Activated naive CD4-positive, alpha-beta T cell treated with anti-CD3 and anti-CD28 coated beads, Interleukin-2, amount 50 U/mL, for 24 hours (primary cell): ENCODE measurements around the gene CBX7.
A peak's percentile ranks its signal among the peaks of the same experiment; 100 is the strongest.
"Not testable (repeated sequence)": the region's sequence is repeated elsewhere in the genome, so short reads cannot be mapped to it uniquely, and the experiment has no call there.

Experiments used
- H3K27ac Mint-ChIP-seq: one replicate; pipeline ENCODE4 v1.8.0; 2021; ENCODE audit warnings: mild to moderate bottlenecking, mixed read lengths
- H3K27me3 Mint-ChIP-seq: one replicate; pipeline ENCODE4 v1.8.0; 2021; ENCODE audit warnings: mixed read lengths
- H3K36me3 Mint-ChIP-seq: one replicate; pipeline ENCODE4 v1.8.0; 2021; ENCODE audit warnings: mixed read lengths
- H3K4me1 Mint-ChIP-seq: one replicate; pipeline ENCODE4 v1.8.0; 2021; ENCODE audit warnings: mixed read lengths
- H3K4me3 Mint-ChIP-seq: one replicate; pipeline ENCODE4 v1.8.0; 2021; ENCODE audit warnings: mild to moderate bottlenecking, mixed read lengths
- H3K9me3 Mint-ChIP-seq: one replicate; pipeline ENCODE4 v1.8.0; 2021; ENCODE audit warnings: mixed read lengths

The CBX7 gene

DNA sequence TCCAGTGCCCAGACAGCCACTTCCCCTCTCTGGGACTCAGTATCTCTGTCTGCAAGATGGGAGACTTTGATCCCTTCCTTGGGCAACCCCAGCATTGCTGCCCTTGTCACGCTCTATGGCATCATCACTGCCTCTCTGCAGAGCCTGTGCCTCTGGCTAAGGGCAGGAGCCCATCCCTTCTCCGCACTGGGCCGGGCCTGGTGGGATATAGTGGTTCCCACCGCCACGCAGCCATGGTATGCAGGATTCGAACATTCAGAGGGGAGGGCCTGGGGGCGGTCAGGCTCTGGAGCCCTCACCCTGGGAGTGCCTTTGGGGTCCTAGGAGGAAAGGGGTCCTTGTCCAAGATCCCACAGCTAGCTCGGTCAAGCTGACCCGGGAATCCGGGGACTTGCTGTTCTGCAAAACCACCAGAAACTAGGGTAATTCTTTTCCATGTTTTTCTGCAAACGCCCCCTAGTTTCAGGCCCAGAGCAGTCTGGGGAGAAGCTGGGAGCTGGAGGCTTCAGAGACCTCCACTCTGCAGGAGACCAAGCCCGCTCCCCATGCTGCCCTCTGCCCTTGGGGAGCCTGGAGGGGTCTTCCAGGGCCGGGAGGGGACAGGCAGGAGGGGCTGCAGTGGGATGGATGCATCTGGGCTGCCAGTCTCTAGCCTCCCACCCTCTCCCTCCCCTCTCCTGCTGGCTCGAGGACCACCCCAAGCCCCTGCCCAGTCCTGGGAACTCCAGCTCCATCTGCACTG, 24.4 kb upstream of the CBX7 start:
- Mint-ChIP-seq H3K27me3 (no peaks in the 10 kb centered on the region), H3K9me3 (no peaks in the 10 kb centered on the region), H3K27ac (no peak overlapping the region), H3K36me3 (no peaks in the 10 kb centered on the region), H3K4me1 (peaks cover 42% of the 10 kb centered on the region), H3K4me3 (no peak overlapping the region)

DNA sequence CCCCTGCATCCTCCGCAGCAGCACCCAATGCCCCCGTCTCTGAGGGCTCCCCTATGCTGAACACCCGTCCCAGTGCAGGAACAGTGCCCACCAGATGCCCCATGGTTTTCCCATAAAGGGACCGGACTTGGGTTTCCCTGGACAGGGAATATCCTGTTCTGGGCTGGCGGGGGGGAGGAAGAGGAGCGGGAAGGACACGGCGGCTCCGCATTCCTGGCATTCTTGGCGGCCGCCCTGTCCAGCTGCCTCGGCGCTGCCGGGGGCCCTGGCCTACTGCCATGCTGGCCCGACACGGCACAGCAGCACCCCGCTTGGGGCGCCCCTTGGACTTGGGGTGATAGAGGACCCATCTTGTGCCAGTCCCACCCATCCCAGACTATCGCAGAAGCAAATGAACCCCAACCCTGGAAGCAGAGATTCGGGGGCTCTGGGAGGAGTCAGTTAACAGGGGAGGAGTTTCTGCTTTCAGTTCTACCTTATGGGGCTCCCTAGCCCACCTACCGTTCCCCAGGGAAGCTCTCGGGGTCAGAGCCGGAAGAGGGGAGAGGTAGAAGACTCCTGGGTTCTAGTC, 23.7 kb upstream of the CBX7 start:
- Mint-ChIP-seq H3K36me3 (no peaks in the 10 kb centered on the region), H3K27ac (no peak overlapping the region), H3K4me1 (peaks cover 49% of the 10 kb centered on the region), H3K4me3 (no peak overlapping the region), H3K27me3 (no peaks in the 10 kb centered on the region), H3K9me3 (no peaks in the 10 kb centered on the region)

DNA sequence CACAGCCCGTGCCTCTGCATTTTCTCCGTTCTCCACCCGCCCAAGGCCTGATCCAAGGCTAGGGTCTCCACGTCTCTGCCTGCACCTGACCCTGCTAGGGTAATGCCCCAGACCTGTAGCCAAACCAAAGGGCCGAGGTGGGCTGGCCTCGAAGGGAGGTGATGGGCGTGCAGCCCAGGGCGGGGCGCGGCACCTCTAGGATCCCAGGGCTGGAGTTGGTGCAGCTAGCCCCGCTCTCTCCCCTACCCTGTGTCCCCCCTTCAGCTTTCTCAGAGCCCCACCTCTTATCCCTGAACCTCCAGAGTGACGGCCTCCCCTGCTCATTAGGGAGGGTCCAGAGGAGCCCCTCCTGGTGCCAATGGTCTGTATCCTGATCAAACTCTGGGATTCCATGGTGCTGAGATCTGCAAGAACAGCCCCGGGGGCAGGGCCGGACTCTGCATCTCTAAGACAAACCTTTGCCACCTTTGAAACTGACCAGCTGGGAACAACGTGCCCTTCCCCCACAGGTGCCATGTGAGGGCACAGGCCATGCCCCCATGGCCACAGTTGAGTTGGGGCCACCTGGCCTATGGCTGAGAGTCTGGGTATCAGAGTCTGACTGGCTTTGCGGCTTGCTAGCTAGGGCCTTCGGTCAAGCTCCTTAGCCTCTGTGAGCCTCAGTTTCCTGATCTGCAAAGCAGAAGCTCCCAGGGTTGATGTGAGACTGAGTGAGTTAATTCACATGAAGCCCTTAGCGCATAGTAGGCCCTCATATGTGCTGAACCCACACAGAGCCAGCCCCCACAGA, 23.1 kb upstream of the CBX7 start:
- peaks cover 56% of the 10 kb centered on the region for H3K4me1 Mint-ChIP-seq
- H3K27ac Mint-ChIP-seq = no peak overlapping the region
- H3K27me3 Mint-ChIP-seq = no peaks in the 10 kb centered on the region
- no peaks in the 10 kb centered on the region for H3K9me3 Mint-ChIP-seq
- no peaks in the 10 kb centered on the region for H3K36me3 Mint-ChIP-seq
- no peak overlapping the region for H3K4me3 Mint-ChIP-seq

DNA sequence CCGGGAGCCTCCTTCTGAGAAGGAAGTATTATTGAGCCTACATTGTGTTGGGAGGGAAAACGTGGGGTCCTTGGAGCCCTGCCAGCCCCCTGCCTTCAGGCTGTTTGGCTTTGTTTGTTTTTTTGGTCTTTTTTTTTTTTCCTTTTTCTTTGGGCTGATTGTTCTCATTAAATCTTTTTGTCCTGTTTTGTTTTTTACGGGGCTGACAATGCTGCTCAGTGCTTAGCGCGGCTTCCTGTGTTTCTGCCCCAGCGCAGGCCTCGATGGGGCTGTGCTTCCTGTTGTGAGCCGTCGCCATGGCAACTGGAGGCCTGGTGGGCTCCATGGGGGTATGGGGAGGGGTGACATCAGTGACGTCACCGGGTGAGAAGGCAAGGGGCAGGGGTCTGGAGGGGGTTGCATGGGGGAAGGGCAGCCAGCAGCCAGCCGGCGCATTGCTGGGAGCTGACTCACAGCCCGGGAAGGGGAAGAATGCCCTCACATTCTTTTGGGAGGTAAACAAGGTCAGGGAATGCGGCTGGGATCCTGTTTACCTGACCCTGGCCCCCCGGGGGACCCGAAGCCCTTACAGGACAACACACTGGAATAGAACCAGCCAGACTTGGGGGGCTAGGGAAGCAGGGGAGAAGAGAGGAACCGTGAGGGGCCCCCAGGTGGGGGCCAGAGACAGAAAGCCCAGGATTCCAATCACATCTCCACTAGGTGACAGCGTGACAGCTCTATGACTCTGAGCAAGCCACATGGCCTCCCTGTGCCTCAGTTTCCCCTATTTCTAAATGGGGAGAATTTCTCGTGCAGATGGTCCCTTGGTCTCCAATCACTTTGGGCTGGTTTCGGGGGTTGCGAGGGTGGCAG, 22.2 kb upstream of the CBX7 start:
- H3K4me3 Mint-ChIP-seq = peak overlapping the region; percentile 70
- no peaks in the 10 kb centered on the region for H3K27me3 Mint-ChIP-seq
- peak overlapping the region; percentile 68 for H3K27ac Mint-ChIP-seq
- peaks cover 57% of the 10 kb centered on the region for H3K4me1 Mint-ChIP-seq
- H3K9me3 Mint-ChIP-seq = no peaks in the 10 kb centered on the region
- no peaks in the 10 kb centered on the region for H3K36me3 Mint-ChIP-seq

DNA sequence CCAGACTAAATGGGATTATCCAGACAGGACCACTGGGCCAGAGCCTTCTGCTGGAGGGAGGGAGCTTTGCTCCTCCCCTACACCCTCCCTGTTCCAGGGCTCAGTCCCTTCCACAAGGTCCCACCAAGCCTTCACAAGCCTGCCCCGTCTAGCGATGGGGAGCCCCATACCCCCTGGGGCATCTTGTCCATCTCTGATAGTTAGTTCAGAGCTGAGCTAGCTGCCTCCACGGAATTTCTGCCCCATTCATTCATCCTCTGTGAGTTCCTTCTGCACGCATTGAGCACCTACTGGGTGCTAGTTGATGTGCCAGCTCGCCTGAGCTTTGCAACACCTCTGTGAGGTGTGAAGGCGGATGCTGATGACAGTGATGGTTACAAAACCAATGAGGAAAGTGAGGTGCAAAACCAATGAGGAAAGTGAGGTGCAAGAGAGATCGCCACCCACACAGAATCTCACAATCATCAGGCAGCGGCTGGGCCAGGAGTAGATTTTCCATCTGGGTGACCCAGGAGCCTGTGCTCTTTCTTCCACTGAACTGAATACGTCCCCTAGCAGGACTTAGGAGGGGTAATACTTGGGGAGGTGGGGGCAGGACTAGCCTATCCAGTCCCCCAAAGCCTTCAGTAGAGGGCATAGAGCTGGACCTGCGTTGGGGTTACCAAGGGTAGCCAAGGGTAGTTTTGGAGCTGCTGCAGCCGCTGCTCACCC, 21.5 kb upstream of the CBX7 start:
- H3K27ac Mint-ChIP-seq = peak overlapping the region; percentile 71
- H3K4me3 Mint-ChIP-seq = peak overlapping the region; percentile 70
- H3K36me3 Mint-ChIP-seq = no peaks in the 10 kb centered on the region
- peaks cover 57% of the 10 kb centered on the region for H3K4me1 Mint-ChIP-seq
- no peaks in the 10 kb centered on the region for H3K27me3 Mint-ChIP-seq
- H3K9me3 Mint-ChIP-seq = no peaks in the 10 kb centered on the region

DNA sequence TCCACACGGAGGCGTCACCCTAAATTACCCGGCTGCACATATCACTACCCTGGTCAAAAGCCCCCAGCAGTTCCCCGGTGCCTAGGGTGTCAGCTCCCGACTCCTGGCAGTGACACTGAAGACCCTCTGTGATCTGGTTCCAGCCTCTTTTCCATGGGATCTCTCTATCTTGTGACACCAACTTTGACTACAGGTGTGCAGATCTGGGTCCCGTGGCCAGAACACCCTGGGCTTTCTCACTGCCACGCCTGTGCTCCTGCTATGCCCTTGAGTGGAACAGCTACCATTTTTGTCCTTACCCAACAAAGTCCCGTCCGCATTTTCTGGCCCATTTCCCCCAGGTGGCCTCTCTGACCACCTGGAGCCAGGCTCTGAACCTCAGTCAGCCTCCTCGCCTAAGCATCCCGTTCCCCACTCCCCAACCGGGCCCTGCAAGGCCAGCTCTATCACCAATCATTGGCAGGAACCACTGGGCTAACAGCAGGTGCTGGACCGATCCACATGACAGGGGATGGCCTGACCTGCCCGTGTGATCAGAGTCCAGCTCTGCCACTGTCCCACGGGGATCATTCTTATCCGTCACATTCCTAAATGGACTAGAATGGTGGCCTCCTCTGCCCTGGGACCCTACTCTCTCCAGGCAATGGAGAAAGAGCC, 20.7 kb upstream of the CBX7 start:
- Mint-ChIP-seq H3K27me3 (no peaks in the 10 kb centered on the region), H3K27ac (peak overlapping the region; percentile 74), H3K36me3 (no peaks in the 10 kb centered on the region), H3K4me3 (peak overlapping the region; percentile 61), H3K9me3 (no peaks in the 10 kb centered on the region), H3K4me1 (peaks cover 55% of the 10 kb centered on the region)

DNA sequence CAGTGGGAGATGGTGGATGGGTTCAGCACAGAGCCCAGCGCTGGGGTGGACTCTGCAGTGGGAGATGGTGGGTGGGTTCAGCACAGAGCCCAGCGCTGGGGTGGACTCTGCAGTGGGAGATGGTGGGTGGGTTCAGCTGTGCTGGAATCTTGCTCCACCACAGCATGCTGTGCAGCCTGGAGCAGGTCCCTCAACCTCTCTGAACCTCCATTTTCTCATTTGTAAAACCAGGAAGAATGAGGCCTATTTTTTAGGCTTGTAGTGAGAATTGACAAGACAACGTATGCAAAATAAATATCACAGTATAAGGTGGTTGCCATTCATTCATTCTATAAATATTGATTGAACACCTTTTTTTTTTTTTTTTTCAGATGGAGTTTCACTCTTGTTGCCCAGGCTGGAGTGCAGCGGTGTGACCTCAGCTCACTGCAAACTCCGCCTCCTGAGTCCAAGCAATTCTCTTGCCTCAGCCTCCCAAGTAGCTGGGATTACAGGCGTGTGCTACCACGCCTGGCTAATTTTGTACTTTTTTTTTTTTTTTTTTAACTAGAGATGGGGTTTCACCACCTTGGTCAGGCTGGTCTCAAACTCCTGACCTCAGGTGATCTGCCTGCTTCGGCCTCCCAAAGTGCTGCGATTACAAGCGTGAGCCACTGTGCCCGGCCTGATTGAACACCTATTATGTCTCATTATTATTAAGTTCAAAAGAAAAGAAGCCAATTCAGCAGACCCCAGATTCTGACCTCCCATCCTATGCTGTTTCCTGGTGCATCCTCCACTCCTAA, 20.0 kb upstream of the CBX7 start:
- not testable (repeated sequence) for H3K27me3 Mint-ChIP-seq, H3K36me3 Mint-ChIP-seq, H3K9me3 Mint-ChIP-seq
- H3K27ac Mint-ChIP-seq = peak overlapping the region; percentile 74
- peaks cover 49% of the 10 kb centered on the region for H3K4me1 Mint-ChIP-seq
- peak overlapping the region; percentile 19 for H3K4me3 Mint-ChIP-seq

DNA sequence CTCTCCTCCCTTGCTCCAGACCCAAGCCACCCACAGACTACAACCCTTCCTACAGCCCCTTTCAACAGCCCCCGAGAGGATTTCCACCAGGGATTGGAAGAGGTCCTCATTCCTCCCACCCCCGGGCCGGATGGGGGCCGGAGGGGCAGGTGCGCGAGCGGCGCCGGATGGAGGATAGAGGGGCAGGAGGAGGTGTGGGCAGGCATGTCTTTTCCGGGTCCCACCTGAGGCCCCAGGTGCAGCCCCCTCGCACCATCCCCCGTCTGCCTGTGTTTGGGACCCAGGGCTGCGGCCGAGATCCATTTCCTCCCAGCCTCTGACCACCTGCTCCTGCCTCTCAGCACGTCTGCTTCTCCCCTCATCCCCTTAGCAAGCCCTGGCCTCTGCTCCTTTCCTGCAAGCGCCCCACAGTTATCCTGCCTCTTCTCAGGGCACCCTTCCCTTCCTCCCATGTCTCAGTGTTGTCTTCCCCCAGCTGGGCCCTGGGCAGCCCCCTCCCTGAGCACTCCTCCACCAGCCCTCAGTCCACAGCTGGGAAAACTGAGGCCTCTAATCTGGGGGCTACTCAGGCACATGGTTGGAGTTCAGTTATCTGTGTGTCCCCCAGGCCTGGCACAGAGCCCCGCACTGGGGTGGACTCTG, 19.3 kb upstream of the CBX7 start:
- Mint-ChIP-seq H3K36me3 (no peaks in the 10 kb centered on the region), H3K4me1 (peaks cover 47% of the 10 kb centered on the region), H3K9me3 (no peaks in the 10 kb centered on the region), H3K4me3 (no peak overlapping the region), H3K27me3 (no peaks in the 10 kb centered on the region), H3K27ac (peak overlapping the region; percentile 65)

DNA sequence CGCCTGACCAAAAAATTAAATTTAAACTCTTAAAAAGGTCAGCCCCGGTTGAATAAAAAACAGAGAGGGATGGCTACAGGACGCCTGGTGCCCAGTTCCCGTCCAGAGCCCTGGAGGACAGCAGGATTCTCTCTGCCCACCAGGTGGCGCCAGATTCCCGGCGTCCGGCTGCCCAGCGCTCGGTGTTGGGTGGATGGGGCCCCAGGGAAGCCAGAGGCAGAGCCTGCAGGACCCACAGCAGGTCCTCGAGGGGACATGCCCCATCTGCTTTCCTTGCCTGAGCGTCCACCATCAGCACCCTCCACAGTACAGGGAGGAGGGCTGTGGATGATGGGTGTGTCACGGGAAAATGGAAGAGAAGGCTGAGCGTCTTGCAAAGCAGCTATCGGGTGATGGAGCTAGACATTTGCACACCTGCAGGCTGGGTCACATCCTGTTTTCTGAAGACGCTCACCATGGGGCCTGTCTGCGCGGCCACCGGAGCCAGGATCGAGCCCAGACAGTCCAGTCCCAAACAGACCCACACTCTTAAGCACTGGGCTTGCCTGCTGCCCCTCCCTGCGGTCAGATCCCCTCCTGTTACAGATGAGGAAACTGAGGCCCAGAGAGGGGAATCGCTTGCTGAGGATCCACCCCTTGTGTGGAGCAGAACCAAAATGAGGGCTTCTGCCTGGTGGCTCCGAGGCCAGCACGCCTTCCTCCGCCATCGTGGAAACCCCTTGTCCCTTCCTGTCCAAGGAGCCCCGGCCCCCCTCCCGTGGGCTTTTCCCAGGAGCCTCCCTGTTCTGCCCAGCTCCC, 18.5 kb upstream of the CBX7 start:
- Mint-ChIP-seq H3K4me3 (peak overlapping the region; percentile 77), H3K27ac (peak overlapping the region; percentile 70), H3K9me3 (no peaks in the 10 kb centered on the region), H3K4me1 (peaks cover 47% of the 10 kb centered on the region), H3K27me3 (no peaks in the 10 kb centered on the region), H3K36me3 (no peaks in the 10 kb centered on the region)

DNA sequence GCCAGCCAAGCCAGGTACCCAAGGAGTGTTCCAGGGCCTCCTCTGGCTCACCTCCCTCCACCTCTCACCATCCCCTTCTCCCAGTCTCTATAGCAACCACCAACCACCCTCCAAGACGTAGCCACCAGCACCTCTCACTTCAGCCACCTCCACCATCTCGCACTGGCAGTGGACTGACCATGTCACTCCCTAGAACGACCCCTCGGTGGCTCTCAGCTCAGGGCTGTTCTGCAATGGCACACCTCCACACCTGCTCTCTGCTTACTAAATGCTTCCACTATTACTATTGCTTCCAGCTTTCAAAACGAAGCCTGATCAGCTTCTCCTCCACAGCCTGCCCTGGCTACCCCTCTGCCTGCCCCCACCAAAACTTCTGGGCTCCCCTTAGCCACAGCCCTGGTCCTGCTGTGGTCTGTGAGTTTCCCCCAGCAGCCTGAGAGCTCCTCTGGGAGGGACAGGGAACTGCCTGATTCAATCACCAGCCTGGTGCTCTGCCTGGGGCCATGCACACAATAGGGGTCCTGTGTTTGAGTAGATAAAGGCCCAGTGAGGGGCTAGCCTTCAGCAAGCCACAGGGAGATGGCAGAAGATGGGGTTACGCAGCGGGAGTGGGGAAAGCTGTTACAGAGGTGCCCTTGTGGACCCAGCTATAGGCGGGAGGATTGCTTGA, 17.5 kb upstream of the CBX7 start:
- H3K27me3 Mint-ChIP-seq = no peaks in the 10 kb centered on the region
- no peaks in the 10 kb centered on the region for H3K9me3 Mint-ChIP-seq
- peaks cover 42% of the 10 kb centered on the region for H3K4me1 Mint-ChIP-seq
- H3K36me3 Mint-ChIP-seq = no peaks in the 10 kb centered on the region
- H3K4me3 Mint-ChIP-seq = no peak overlapping the region
- peak overlapping the region; percentile 23 for H3K27ac Mint-ChIP-seq

DNA sequence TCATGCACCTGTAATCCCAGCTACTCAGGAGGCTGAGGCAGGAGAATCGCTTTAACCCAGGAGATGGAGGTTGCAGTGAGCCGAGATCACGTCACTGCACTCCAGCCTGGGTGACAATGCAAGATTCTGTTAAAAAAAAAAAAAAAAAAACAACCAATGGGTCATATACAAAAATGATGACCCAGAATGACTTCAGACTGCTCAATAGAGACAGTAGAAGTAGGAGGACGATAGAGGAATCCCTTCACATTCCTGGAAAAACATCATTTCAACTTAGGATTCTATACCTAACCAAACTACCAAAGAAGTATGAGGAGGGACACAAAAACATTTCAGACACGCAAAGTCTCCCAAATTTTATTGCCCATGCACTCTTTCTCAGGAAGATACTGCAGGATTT, 14.1 kb upstream of the CBX7 start:
- H3K9me3 Mint-ChIP-seq = no peaks in the 10 kb centered on the region
- no peaks in the 10 kb centered on the region for H3K36me3 Mint-ChIP-seq
- no peak overlapping the region for H3K27ac Mint-ChIP-seq
- no peaks in the 10 kb centered on the region for H3K27me3 Mint-ChIP-seq
- no peak overlapping the region for H3K4me3 Mint-ChIP-seq
- H3K4me1 Mint-ChIP-seq = peaks cover 11% of the 10 kb centered on the region

DNA sequence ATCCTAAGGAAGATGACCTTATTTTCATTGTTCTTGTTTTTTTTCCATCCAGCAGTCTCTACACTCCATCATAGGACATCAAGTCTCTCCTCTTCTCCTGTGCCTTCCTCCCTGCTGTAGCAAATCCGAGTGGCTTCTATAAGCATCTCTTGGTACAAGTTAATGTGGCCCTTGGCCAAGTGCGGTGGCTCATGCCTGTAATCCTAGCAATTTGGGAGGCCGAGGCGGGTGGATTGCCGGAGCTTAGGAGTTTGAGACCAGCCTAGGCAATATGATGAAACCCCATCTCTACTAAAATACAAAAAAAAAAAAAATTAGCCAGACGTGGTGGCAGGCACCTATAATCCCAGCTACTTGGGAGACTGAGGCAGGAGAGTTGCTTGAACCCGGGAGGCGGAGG, 3.6 kb upstream of the CBX7 start:
- H3K36me3 Mint-ChIP-seq, H3K27ac Mint-ChIP-seq, H3K4me1 Mint-ChIP-seq, H3K9me3 Mint-ChIP-seq, H3K4me3 Mint-ChIP-seq, H3K27me3 Mint-ChIP-seq: not testable (repeated sequence)

DNA sequence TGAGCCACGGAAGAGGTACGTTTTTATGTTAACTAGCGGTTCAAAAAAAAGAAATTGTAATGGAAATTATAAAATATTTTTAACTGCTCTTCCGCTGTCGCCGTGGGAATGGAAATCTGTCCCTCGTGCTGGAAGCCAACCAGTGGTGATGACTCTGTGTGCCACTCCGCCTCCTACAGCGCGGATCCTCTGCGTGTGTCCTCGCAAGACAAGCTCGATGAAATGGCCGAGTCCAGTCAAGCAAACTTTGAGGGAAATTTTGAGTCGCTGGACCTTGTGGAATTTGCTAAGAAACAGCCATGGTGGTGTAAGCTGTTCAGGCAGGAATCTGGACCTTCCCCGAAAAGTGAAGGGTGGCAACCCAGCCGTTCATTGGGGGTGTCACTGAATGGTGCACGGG, 2.9 kb upstream of the CBX7 start:
- Mint-ChIP-seq H3K4me1 (peaks cover 17% of the 10 kb centered on the region), H3K27me3 (no peaks in the 10 kb centered on the region), H3K4me3 (no peak overlapping the region), H3K9me3 (no peaks in the 10 kb centered on the region), H3K36me3 (peaks cover 1% of the 10 kb centered on the region), H3K27ac (no peak overlapping the region)
